Nephron progenitor cell (in vitro differentiated cells): ENCODE results near the gene TUB.

Experiments
- DNase-seq: peaks from one replicate; pipeline ENCODE4 v3.0.0; 2021
- H3K27ac Mint-ChIP-seq: 2 replicates; pipeline ENCODE4 v1.8.0; 2021; ENCODE audit warnings: mild to moderate bottlenecking, moderate library complexity, mixed read lengths
- H3K27me3 Mint-ChIP-seq: 2 replicates; pipeline ENCODE4 v1.8.0; 2021; ENCODE audit warnings: mild to moderate bottlenecking, low read depth, mixed read lengths; ENCODE audit not compliant: poor library complexity
- H3K36me3 Mint-ChIP-seq: 2 replicates; pipeline ENCODE4 v1.8.0; 2021; ENCODE audit warnings: low read depth, mixed read lengths
- H3K4me1 Mint-ChIP-seq: 2 replicates; pipeline ENCODE4 v1.8.0; 2021; ENCODE audit warnings: mixed read lengths
- H3K4me3 Mint-ChIP-seq: 2 replicates; pipeline ENCODE4 v1.8.0; 2021; ENCODE audit warnings: mild to moderate bottlenecking, moderate library complexity, mixed read lengths
- H3K9me3 Mint-ChIP-seq: 2 replicates; pipeline ENCODE4 v1.8.0; 2021; ENCODE audit warnings: mild to moderate bottlenecking, moderate library complexity, mixed read lengths
- TF ChIP-seq, protein P1 (sequence below): fragments of 200-600 bp; sonication (generic); IDR thresholded peaks from 2 replicates; pipeline ENCODE4 v1.5.0; 2021; ENCODE audit warnings: antibody characterized with exemption

Gene TUB

DNA sequence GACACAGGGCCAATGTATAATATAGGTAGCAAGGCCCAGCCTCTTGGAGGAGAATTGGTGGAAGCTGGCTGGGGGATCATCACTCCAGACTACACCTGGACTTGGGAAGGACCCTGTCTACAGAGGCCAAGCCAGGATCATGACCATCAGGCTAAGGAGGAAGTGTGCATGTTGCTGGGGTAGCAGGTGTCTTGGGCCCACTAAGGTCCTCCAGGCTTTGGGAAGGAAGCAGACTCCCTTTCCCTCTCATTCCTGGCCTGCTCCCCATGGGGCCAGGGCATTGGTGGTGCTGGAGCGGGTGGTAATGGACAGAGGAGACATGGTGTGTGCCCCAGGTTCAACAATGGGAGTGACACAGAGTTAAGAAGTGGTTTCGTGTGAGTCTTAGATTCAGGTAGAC lies 16.0 kb upstream of the TUB start:
- H3K9me3 Mint-ChIP-seq, result no peaks in the 10 kb centered on the region
- DNase-seq, result no peak
- H3K27ac Mint-ChIP-seq, result no peak overlapping the region
- TF ChIP-seq, protein P1, sequence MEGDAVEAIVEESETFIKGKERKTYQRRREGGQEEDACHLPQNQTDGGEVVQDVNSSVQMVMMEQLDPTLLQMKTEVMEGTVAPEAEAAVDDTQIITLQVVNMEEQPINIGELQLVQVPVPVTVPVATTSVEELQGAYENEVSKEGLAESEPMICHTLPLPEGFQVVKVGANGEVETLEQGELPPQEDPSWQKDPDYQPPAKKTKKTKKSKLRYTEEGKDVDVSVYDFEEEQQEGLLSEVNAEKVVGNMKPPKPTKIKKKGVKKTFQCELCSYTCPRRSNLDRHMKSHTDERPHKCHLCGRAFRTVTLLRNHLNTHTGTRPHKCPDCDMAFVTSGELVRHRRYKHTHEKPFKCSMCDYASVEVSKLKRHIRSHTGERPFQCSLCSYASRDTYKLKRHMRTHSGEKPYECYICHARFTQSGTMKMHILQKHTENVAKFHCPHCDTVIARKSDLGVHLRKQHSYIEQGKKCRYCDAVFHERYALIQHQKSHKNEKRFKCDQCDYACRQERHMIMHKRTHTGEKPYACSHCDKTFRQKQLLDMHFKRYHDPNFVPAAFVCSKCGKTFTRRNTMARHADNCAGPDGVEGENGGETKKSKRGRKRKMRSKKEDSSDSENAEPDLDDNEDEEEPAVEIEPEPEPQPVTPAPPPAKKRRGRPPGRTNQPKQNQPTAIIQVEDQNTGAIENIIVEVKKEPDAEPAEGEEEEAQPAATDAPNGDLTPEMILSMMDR, result no peak
- H3K27me3 Mint-ChIP-seq, result peaks cover 23% of the 10 kb centered on the region
- H3K4me3 Mint-ChIP-seq, result no peak overlapping the region
- H3K36me3 Mint-ChIP-seq, result no peaks in the 10 kb centered on the region
- H3K4me1 Mint-ChIP-seq, result peaks cover 16% of the 10 kb centered on the region

DNA sequence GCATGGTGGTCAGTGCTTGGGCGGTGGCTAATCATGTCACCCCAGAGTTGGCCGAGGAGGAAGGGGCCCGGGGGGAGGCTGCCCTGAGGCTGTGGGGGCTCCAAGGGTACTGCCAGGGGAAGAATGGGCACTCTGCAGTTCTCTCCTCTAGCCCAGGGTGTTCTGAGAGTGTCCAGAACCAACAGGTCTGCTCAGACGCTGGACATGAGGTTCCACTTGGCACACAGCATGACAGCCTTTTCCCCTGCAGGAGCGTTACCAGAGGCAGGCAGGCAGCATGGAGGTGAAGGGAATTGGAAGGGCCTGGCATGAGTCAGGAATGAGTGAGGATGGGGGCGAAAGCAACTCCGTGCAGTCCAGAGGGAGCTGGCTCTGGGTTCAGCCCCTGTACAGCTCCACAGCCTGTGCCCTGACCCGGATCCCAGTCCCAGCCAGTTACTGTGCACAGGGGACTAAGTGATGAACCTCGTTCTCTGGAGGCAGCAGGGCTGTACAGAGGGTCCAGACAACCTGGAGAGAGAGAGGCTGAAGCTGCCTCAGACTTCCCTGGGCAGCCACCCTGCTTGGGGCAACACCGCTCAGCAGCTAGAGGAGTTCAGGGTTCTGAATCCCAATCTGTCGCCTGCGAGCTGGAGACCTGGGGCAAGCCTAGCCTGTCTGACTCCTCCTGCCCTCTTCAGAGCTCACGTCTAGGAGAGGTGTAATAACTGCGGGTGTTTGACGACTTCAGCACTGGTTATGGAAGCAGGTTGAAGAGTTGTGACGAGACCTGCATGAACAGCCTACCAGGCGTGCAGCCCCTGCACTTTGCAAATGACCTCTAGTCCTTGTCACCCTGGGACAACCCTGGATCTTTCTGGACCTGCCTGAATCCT lies 14.7 kb upstream of the TUB start:
- H3K36me3 Mint-ChIP-seq, result no peaks in the 10 kb centered on the region
- TF ChIP-seq, protein P1, result no peak
- H3K9me3 Mint-ChIP-seq, result no peaks in the 10 kb centered on the region
- peaks cover 16% of the 10 kb centered on the region for H3K4me1 Mint-ChIP-seq
- peak overlapping the region; percentile 65 for H3K27ac Mint-ChIP-seq
- H3K27me3 Mint-ChIP-seq, result peaks cover 29% of the 10 kb centered on the region
- no peak for DNase-seq
- no peak overlapping the region for H3K4me3 Mint-ChIP-seq

DNA sequence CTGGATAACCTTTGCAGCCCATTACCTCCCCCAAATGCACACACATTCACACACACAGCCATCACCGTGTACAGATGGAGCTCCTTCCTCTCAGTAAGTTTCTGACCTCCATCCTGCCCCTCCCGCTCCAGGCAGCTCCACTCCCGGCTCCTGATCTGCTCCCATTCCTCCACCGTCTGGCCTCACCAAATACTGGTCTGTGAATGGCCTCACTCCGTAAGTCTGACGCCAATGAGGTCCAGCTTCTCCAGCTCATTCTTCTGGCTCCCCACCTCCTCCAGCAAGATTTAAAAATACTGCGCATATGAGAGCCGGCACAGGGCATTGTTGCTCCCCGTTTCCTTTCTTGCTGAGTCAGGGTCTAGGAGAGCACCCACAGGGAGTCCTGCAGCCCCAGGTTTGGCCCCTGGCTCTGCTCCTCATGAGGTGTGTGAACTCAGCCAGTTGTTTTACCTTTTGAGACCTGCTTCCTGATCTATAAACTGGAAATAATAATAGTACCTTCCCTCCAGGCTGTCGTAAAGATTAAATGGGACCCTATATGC lies 14.0 kb upstream of the TUB start:
- no peak for DNase-seq
- H3K9me3 Mint-ChIP-seq, result no peaks in the 10 kb centered on the region
- TF ChIP-seq, protein P1, result no peak
- H3K27me3 Mint-ChIP-seq, result peaks cover 33% of the 10 kb centered on the region
- H3K36me3 Mint-ChIP-seq, result no peaks in the 10 kb centered on the region
- peaks cover 16% of the 10 kb centered on the region for H3K4me1 Mint-ChIP-seq
- no peak overlapping the region for H3K4me3 Mint-ChIP-seq
- H3K27ac Mint-ChIP-seq, result no peak overlapping the region

DNA sequence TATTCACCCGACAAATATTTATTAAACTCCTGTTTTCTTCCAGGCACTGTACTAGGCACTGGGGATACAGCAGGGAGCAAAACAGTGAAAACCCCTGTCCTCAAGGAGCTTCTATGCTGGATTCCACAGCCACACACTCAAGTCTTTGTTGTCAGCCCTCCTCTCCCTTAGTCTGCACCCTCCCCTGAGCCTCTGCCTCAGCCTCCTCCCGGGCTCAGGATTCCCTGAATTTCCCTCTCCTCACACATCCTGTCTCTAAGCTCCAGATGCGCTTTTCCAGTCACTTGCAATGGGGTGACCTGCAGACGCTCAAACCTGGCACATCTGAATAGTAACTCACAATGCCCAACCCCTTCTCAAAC lies 13.5 kb upstream of the TUB start:
- Mint-ChIP-seq H3K4me1 (peaks cover 16% of the 10 kb centered on the region), H3K4me3 (no peak overlapping the region), H3K9me3 (no peaks in the 10 kb centered on the region), H3K27me3 (peaks cover 36% of the 10 kb centered on the region), H3K27ac (no peak overlapping the region), H3K36me3 (no peaks in the 10 kb centered on the region)
- no peak for DNase-seq
- TF ChIP-seq, protein P1, result no peak

DNA sequence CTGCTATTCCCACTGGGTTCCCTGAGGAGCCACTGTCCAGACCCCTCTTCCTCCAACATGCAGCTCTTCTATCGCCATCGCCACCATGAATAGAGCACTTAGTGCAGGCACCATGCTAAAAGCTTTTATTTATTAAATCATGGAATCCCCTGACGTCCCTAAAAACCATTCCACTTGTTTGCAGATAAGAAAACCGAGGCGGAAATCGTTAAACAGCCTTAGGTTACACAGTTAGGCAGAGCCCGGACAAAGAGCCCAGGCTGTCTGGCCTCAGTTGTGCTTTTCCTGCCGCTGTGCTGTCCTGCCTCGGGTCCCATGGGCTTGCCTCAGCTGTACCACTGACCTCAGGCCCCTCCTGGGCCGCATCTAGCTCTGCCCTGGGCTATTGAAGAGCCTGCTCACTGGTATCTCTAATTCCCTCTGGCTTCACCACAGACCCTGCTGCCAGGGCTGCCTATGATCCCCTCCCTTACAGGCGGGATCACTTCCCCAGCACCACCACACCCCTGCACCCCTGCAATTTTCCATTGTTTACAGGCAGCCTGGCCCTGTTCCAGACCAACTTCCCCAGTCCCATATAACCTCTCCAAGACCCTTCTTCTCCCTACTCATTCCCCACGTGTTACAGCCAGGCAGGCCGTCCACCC lies 13.0 kb upstream of the TUB start:
- Mint-ChIP-seq H3K27ac (no peak overlapping the region), H3K27me3 (peaks cover 41% of the 10 kb centered on the region), H3K36me3 (no peaks in the 10 kb centered on the region), H3K4me1 (peaks cover 16% of the 10 kb centered on the region), H3K9me3 (no peaks in the 10 kb centered on the region), H3K4me3 (no peak overlapping the region)
- no peak for DNase-seq
- TF ChIP-seq, protein P1, result no peak
